ENCODE data around the gene COQ6.

Gene COQ6

DNA sequence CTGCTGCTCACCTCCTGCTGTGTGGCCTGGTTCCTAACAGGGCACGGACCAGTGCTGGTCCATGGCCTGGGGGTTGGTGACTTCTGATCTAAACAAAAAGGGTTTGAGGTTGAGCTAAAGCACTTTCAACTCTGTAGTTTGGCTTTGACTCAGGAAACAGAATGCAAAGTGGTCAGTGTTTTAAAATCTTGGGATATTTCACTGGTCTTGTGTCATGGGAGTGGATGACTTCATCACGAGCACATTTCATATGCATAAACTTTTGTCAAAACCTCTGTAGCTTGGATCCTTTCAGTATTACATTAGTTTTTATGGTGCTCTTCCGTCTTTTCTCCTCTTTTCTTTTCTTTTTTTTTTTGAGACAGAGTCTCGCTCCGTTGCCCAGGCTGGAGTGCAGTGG, 25.8 kb upstream of the COQ6 start:
- Histone ChIP-seq H3K27me3 (replicated peaks) (no peaks in the 10 kb centered on the region), H3K4me3 (ENCODE audit: low read depth, low read length) (no peak overlapping the region), H3K36me3 (replicated peaks) (peaks cover 63% of the 10 kb centered on the region), H3K27ac (no peak overlapping the region)
- TF ChIP-seq, protein P1, sequence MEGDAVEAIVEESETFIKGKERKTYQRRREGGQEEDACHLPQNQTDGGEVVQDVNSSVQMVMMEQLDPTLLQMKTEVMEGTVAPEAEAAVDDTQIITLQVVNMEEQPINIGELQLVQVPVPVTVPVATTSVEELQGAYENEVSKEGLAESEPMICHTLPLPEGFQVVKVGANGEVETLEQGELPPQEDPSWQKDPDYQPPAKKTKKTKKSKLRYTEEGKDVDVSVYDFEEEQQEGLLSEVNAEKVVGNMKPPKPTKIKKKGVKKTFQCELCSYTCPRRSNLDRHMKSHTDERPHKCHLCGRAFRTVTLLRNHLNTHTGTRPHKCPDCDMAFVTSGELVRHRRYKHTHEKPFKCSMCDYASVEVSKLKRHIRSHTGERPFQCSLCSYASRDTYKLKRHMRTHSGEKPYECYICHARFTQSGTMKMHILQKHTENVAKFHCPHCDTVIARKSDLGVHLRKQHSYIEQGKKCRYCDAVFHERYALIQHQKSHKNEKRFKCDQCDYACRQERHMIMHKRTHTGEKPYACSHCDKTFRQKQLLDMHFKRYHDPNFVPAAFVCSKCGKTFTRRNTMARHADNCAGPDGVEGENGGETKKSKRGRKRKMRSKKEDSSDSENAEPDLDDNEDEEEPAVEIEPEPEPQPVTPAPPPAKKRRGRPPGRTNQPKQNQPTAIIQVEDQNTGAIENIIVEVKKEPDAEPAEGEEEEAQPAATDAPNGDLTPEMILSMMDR (IDR thresholded peaks at IDR 0.05; ENCODE audit: low read depth, low read length, missing control alignments) = no peak
- no peak for DNase-seq
- in situ Hi-C loops (cut with HindIII; ENCODE audit: low pct_ligation_motif_present, low sequenced_read_pairs) = no loop called here

DNA sequence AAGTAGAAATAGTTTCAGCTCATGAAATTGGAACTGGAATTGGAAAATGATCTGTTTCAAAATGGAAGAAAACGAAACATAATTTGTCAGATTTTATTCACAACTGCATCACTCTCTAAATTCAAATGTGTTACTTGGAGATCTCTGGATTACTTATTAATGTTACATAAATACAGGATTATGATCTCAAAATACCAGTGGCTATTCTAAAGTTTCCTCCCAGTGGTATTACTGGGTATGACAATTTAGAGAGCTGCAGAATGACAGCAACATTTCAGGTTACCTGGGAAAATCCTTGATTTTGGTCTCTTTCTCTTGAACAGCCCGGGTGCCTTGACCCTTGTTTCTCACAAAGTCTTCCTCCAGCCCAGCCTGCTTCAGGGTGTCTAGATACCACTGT, 14.4 kb upstream of the COQ6 start:
- in situ Hi-C loops (cut with HindIII; ENCODE audit: low pct_ligation_motif_present, low sequenced_read_pairs) = no loop called here
- DNase-seq = no peak
- peaks cover 39% of the 10 kb centered on the region for H3K36me3 ChIP-seq (replicated peaks)

DNA sequence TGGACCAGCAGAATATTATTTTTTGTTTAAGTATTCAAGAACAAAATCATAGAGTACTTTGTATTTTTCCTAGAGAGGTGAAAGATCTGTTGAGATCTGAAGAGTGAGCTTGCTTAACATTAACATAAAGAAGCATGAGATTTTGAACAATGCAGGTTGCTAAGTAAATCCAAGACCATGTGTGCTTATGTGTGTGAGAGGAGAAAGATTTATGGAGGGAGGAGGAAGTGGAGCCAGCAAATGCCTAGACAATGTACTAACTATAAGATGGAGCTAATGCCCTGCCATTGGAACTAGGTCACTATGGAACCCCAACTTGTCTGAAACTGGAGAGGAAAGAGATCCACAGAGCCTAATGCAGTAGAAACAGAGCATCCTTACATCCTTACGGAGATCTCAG, 13.6 kb upstream of the COQ6 start:
- TF ChIP-seq, protein P1 (IDR thresholded peaks at IDR 0.05; ENCODE audit: low read depth, low read length, missing control alignments) = no peak
- Histone ChIP-seq H3K27ac (no peak overlapping the region), H3K27me3 (replicated peaks) (no peaks in the 10 kb centered on the region), H3K36me3 (replicated peaks) (peaks cover 35% of the 10 kb centered on the region), H3K4me3 (ENCODE audit: low read depth, low read length) (no peak overlapping the region)
- no peak for DNase-seq
- in situ Hi-C loops (cut with HindIII; ENCODE audit: low pct_ligation_motif_present, low sequenced_read_pairs) = no loop called here

More for the DNA sequence above, 14.4 kb upstream of the COQ6 start:
- H3K4me3 ChIP-seq (ENCODE audit: low read depth, low read length) = no peak overlapping the region
- no peaks in the 10 kb centered on the region for H3K27me3 ChIP-seq (replicated peaks)
- TF ChIP-seq, protein P1 (IDR thresholded peaks at IDR 0.05; ENCODE audit: low read depth, low read length, missing control alignments) = peak; percentile 30
- H3K27ac ChIP-seq = no peak overlapping the region

DNA sequence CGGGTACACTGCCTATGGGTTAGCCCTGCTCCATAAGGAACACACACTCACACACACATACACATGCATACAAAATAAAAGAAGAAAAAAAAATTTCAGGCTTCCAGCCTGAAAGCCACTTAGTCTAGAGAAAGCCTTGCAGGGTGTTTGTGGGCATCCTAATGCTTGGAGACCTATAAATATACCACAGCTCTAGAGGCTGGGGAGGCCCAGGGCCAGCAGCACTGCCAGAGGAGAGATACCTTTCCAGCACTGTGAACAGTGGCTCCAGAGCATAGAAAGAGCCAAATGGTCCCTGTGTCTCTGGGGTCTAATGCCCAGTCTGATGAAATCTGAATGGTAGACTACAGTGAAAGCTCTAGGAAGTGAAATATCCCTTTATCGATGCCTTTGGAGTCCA, 13.1 kb upstream of the COQ6 start:
- TF ChIP-seq, protein P1 (IDR thresholded peaks at IDR 0.05; ENCODE audit: low read depth, low read length, missing control alignments) = no peak
- Histone ChIP-seq H3K27ac (no peak overlapping the region), H3K27me3 (replicated peaks) (no peaks in the 10 kb centered on the region), H3K4me3 (ENCODE audit: low read depth, low read length) (no peak overlapping the region), H3K36me3 (replicated peaks) (peaks cover 30% of the 10 kb centered on the region)
- no peak for DNase-seq
- in situ Hi-C loops (cut with HindIII; ENCODE audit: low pct_ligation_motif_present, low sequenced_read_pairs) = no loop called here

DNA sequence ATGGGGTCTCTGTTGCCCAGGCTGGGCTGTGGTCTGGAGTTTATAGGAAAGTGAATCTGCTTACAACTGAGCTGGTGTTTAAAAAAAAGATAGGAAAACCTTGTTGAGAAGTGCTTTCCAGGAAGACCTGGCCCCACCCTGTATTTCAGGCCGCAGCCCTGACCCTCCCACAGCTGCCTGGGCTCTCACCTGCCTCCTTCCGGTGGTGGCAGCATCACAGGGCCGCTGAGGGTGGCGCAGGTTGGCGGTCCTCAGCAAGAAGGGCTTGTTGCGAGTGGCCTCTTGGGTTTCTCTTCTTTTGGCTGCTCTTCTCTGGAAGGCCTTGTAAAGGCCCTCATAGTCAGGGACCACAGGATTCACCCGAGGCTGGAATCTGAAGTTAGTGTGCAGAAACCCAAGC, 7.9 kb upstream of the COQ6 start:
- in situ Hi-C loops (cut with HindIII; ENCODE audit: low pct_ligation_motif_present, low sequenced_read_pairs) = no loop called here
- TF ChIP-seq, protein P1 (IDR thresholded peaks at IDR 0.05; ENCODE audit: low read depth, low read length, missing control alignments) = no peak
- H3K27me3 ChIP-seq (replicated peaks) = no peaks in the 10 kb centered on the region
- peaks cover under 1% of the 10 kb centered on the region for H3K36me3 ChIP-seq (replicated peaks)
- no peak overlapping the region for H3K27ac ChIP-seq
- H3K4me3 ChIP-seq (ENCODE audit: low read depth, low read length) = no peak overlapping the region
- no peak for DNase-seq

DNA sequence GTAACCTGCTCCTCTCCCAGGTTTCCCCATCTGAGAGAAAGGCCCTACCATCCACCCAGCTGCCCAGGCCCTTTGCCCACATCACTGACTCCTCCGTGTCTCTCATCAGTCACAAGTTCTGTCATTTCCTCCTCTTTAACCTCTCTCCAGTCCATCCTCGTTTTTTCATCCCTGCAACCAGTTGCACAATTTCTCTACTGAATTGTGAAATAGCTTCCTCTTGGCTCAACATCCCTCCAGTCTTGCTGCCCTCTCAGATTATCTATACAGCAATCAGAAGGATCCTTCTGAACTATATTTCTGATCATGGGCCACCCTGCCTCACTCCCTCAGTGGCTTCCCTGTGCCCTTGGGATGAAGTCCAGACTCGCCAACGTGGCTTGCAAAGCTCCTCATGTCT, 7.0 kb upstream of the COQ6 start:
- Histone ChIP-seq H3K27me3 (replicated peaks) (no peaks in the 10 kb centered on the region), H3K36me3 (replicated peaks) (no peaks in the 10 kb centered on the region), H3K4me3 (ENCODE audit: low read depth, low read length) (no peak overlapping the region), H3K27ac (no peak overlapping the region)
- in situ Hi-C loops (cut with HindIII; ENCODE audit: low pct_ligation_motif_present, low sequenced_read_pairs) = no loop called here
- DNase-seq = peak; percentile 39
- TF ChIP-seq, protein P1 (IDR thresholded peaks at IDR 0.05; ENCODE audit: low read depth, low read length, missing control alignments) = no peak
